Choroid plexus epithelial cell (primary cell): ENCODE results near the gene ATP1A2.
"Not testable (repeated sequence)": the region's sequence is repeated elsewhere in the genome, so short reads cannot be mapped to it uniquely, and the experiment has no call there.

Experiments
- DNase-seq: peaks from one replicate; pipeline ENCODE4 v3.0.0-alpha.2; 2010; ENCODE audit warnings: low read depth
- H3K4me3 ChIP-seq: 2 replicates; pipeline ENCODE4 v1.5.1; 2011; ENCODE audit warnings: low read depth, mild to moderate bottlenecking, control low read depth, low read length, moderate library complexity
- CTCF ChIP-seq: conservative IDR thresholded peaks from 2 replicates; pipeline ENCODE4 v1.5.1; 2011; ENCODE audit warnings: low read depth, mild to moderate bottlenecking, control low read depth, inconsistent platforms, low read length, moderate library complexity

The ATP1A2 gene

GRCh38 chr1:160108888-160109662, 6.5 kb upstream of the ATP1A2 start:
- no peak overlapping the region for H3K4me3 ChIP-seq
- peak; percentile 89 for DNase-seq
- TF ChIP-seq CTCF: peak; percentile 74

GRCh38 chr1:160109686-160110085, 5.9 kb upstream of the ATP1A2 start:
- H3K4me3 ChIP-seq: no peak overlapping the region
- DNase-seq: no peak
- no peak for TF ChIP-seq CTCF

GRCh38 chr1:160111462-160111861, 4.1 kb upstream of the ATP1A2 start:
- not testable (repeated sequence) for DNase-seq, H3K4me3 ChIP-seq

GRCh38 chr1:160112357-160112756, 3.2 kb upstream of the ATP1A2 start:
- H3K4me3 ChIP-seq: no peak overlapping the region
- no peak for TF ChIP-seq CTCF
- DNase-seq: peak; percentile 56

- DNase-seq: no peak
- TF ChIP-seq CTCF: peak; percentile 9
- H3K4me3 ChIP-seq: no peak overlapping the region
These were observed 2.2 kb upstream of the ATP1A2 start for GRCh38 chr1:160113407-160113806.

GRCh38 chr1:160114085-160114484, 1.5 kb upstream of the ATP1A2 start:
- DNase-seq: no peak

More at GRCh38 chr1:160114085-160114484, 1.5 kb upstream of the ATP1A2 start:
- H3K4me3 ChIP-seq: no peak overlapping the region
- TF ChIP-seq CTCF: no peak
